GM23338 (cell line): Measurements from ENCODE around the gene FKBP5.

Experiments
- CREB1 ChIP-seq: fragments of 250-450 bp; sonication (Bioruptor Pico); IDR thresholded peaks from 2 replicates; pipeline ENCODE4 v1.5.0; 2020; ENCODE audit warnings: low read depth, mild to moderate bottlenecking, moderate library complexity
- EZH2 ChIP-seq: fragments of 200-600 bp; sonication (generic); IDR thresholded peaks from one replicate; pipeline ENCODE4 v1.8.0; 2017; ENCODE audit warnings: antibody characterized with exemption, mild to moderate bottlenecking, low read depth; ENCODE audit not compliant: unreplicated experiment
- POLR2AphosphoS5 ChIP-seq: IDR thresholded peaks from 2 replicates; pipeline ENCODE4 v1.6.1; 2016; ENCODE audit warnings: antibody characterized with exemption, low read depth
- REST ChIP-seq: IDR thresholded peaks from one replicate; pipeline ENCODE4 v1.6.1; 2018; ENCODE audit warnings: antibody characterized with exemption; ENCODE audit not compliant: unreplicated experiment
- ZNF114 ChIP-seq: fragments of 250-450 bp; sonication (Bioruptor Pico); IDR thresholded peaks from 2 replicates; pipeline ENCODE4 v1.5.0; 2020; ENCODE audit warnings: mild to moderate bottlenecking, moderate library complexity
- TF ChIP-seq, protein P1 (sequence below), 2 experiments: fragments of 200-600 bp in 1 of 2; sonication (generic) in 1 of 2; conservative IDR thresholded peaks; 2 replicates each; pipeline versions ENCODE4 v1.5.1 to v1.6.1; 2016 to 2017; ENCODE audit warnings: antibody characterized with exemption in 2 of 2, low read depth in 2 of 2, mild to moderate bottlenecking in 2 of 2, moderate library complexity in 1 of 2
- TF ChIP-seq, protein P2 (sequence below): IDR thresholded peaks from 2 replicates; pipeline ENCODE4 v1.6.1; 2016; ENCODE audit warnings: antibody characterized with exemption

- TF ChIP-seq POLR2AphosphoS5, result no peak
- TF ChIP-seq, protein P1, sequence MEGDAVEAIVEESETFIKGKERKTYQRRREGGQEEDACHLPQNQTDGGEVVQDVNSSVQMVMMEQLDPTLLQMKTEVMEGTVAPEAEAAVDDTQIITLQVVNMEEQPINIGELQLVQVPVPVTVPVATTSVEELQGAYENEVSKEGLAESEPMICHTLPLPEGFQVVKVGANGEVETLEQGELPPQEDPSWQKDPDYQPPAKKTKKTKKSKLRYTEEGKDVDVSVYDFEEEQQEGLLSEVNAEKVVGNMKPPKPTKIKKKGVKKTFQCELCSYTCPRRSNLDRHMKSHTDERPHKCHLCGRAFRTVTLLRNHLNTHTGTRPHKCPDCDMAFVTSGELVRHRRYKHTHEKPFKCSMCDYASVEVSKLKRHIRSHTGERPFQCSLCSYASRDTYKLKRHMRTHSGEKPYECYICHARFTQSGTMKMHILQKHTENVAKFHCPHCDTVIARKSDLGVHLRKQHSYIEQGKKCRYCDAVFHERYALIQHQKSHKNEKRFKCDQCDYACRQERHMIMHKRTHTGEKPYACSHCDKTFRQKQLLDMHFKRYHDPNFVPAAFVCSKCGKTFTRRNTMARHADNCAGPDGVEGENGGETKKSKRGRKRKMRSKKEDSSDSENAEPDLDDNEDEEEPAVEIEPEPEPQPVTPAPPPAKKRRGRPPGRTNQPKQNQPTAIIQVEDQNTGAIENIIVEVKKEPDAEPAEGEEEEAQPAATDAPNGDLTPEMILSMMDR (conservative IDR thresholded peaks at IDR 0.05; ENCODE audit: low read depth in 2 of 2), result no peak
- no peak for TF ChIP-seq EZH2
- no peak for TF ChIP-seq CREB1 (CRISPR knock-in tag)
- TF ChIP-seq, protein P2, sequence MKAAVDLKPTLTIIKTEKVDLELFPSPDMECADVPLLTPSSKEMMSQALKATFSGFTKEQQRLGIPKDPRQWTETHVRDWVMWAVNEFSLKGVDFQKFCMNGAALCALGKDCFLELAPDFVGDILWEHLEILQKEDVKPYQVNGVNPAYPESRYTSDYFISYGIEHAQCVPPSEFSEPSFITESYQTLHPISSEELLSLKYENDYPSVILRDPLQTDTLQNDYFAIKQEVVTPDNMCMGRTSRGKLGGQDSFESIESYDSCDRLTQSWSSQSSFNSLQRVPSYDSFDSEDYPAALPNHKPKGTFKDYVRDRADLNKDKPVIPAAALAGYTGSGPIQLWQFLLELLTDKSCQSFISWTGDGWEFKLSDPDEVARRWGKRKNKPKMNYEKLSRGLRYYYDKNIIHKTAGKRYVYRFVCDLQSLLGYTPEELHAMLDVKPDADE, result no peak
- TF ChIP-seq REST, result no peak
- no peak for TF ChIP-seq ZNF114 (CRISPR knock-in tag)
These were observed 46.1 kb downstream of the FKBP5 start for GRCh38 chr6:35642471-35643161.
